Measurements from ENCODE around the gene MSI2. TPM values are rescaled to one million over a fixed set of nuclear protein-coding genes. Genes with fewer than 3 reads are reported as not detected.

The MSI2 gene
- total and polyA plus RNA-seq, 2 donors (not counting 3 experiments of a cell fraction or from before 2014, with no cell fraction given), result 20.9 to 59.3 TPM

DNA sequence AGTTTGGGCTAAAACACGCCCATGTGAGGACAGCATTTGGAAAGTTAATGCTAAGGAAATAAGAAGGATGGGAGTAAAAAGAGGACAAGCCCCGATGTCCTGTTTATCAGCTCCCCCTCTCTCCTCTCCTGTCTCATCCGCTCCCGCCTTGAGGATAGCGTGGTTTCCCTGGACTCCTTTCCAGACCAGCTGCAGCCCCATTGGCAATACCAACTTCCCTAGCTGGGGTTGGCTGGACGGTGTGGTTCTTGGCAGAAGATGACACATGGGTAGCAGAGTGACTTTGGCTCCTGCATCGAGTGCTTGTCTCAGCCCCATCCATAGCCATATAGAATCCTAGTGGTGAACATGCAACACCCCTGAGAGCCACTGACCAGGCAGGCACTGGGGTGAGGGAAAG lies 302.9 kb downstream of the MSI2 start:
- no peak overlapping the region for H3K4me3 ChIP-seq (replicated peaks in 1 of 3; ENCODE audit: insufficient read depth in 1 of 3, low read depth in 1 of 3, low read length in 3 of 3)
- H2AFZ ChIP-seq (ENCODE audit: low read depth, low read length), result no peak overlapping the region
- no peaks in the 10 kb centered on the region for H3K9me3 ChIP-seq (replicated peaks; ENCODE audit: control insufficient read depth, insufficient read depth, low read length)
- H3K4me1 ChIP-seq (ENCODE audit: control insufficient read depth, extremely low read depth, insufficient read depth, low read length), result no peaks in the 10 kb centered on the region
- FAIRE-seq, result no peak
- H3K9ac ChIP-seq (replicated peaks; ENCODE audit: extremely low read depth, insufficient read depth, low read length), result no peak overlapping the region
- H4K20me1 ChIP-seq (replicated peaks; ENCODE audit: control insufficient read depth, extremely low read depth, insufficient read depth, low read length), result no peaks in the 10 kb centered on the region
- no peaks in the 10 kb centered on the region for H3K79me2 ChIP-seq (ENCODE audit: control insufficient read depth, insufficient read depth, low read length)
- H3K27me3 ChIP-seq (ENCODE audit: control insufficient read depth in 2 of 2, insufficient read depth in 2 of 2, low read length in 2 of 2), result no peaks in the 10 kb centered on the region
- TF ChIP-seq MYC (IDR thresholded peaks at IDR 0.05; ENCODE audit: low read depth, low read length) (no peak), JUN (IDR thresholded peaks at IDR 0.05; ENCODE audit: borderline replicate concordance, insufficient read depth, insufficient read length, low read depth) (no peak), EZH2 (IDR thresholded peaks at IDR 0.05; ENCODE audit: borderline replicate concordance, low read depth, low read length, severe bottlenecking) (no peak), FOS (IDR thresholded peaks at IDR 0.05; ENCODE audit: borderline replicate concordance, insufficient read depth, low read length) (no peak), POLR2AphosphoS5 (IDR thresholded peaks at IDR 0.05; ENCODE audit: insufficient read depth, low read depth, low read length) (no peak), POLR2A (IDR thresholded peaks at IDR 0.05; ENCODE audit: low read depth, low read length) (no peak), GATA2 (IDR thresholded peaks at IDR 0.05; ENCODE audit: insufficient read depth, insufficient read length, low read depth, low read length) (no peak)
- TF ChIP-seq, protein P1, sequence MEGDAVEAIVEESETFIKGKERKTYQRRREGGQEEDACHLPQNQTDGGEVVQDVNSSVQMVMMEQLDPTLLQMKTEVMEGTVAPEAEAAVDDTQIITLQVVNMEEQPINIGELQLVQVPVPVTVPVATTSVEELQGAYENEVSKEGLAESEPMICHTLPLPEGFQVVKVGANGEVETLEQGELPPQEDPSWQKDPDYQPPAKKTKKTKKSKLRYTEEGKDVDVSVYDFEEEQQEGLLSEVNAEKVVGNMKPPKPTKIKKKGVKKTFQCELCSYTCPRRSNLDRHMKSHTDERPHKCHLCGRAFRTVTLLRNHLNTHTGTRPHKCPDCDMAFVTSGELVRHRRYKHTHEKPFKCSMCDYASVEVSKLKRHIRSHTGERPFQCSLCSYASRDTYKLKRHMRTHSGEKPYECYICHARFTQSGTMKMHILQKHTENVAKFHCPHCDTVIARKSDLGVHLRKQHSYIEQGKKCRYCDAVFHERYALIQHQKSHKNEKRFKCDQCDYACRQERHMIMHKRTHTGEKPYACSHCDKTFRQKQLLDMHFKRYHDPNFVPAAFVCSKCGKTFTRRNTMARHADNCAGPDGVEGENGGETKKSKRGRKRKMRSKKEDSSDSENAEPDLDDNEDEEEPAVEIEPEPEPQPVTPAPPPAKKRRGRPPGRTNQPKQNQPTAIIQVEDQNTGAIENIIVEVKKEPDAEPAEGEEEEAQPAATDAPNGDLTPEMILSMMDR (IDR thresholded peaks at IDR 0.05; ENCODE audit: extremely low read depth in 1 of 2, insufficient read depth in 1 of 2, low read depth in 1 of 2, low read length in 2 of 2), result no peak
- TF ChIP-seq, protein P2, sequence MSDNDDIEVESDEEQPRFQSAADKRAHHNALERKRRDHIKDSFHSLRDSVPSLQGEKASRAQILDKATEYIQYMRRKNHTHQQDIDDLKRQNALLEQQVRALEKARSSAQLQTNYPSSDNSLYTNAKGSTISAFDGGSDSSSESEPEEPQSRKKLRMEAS (IDR thresholded peaks at IDR 0.05; ENCODE audit: insufficient read depth, insufficient read length), result no peak
- dilution Hi-C loops (cut with MboI; ENCODE audit: extremely low pct_ligation_motif_present, low sequenced_read_pairs), result no loop called here
- ChIA-PET POLR2A (no interaction called here), CTCF (no interaction called here)
- intact Hi-C loops (cut with micrococcal nuclease), result no loop called here
- no TSS peak for BruUV-seq (replicated peaks)
- no peak overlapping the region for H3K4me2 ChIP-seq (ENCODE audit: insufficient read depth, low read length)
- no peaks in the 10 kb centered on the region for H3K36me3 ChIP-seq (ENCODE audit: control insufficient read depth in 2 of 2, extremely low read depth in 1 of 2, insufficient read depth in 2 of 2, low read length in 2 of 2)
- H3K27ac ChIP-seq (ENCODE audit: insufficient read depth, low read depth, low read length), result no peak overlapping the region
- no peaks in the 10 kb centered on the region for H3K9me1 ChIP-seq (replicated peaks; ENCODE audit: control insufficient read depth, extremely low read depth, insufficient read depth, low read length)
- no peak for DNase-seq (ENCODE audit: low read depth, low spot score)

Measured in endothelial cell of umbilical vein (primary cell).